Endodermal cell (in vitro differentiated cells): Measurements from ENCODE around the gene THADA. TPM values are rescaled to one million over a fixed set of nuclear protein-coding genes. Genes with fewer than 3 reads are reported as not detected.
A peak's percentile ranks its signal among the peaks of the same experiment; 100 is the strongest.

Source experiments
- DNase-seq: peaks from one replicate; pipeline ENCODE4 v3.0.0-alpha.2; 2017
- H3K27ac ChIP-seq: 2 replicates; pipeline ENCODE4 v1.5.1; 2013; ENCODE audit warnings: mild to moderate bottlenecking, low read depth, low read length, moderate library complexity
- H3K27me3 ChIP-seq: 2 replicates; pipeline ENCODE4 v1.6.1; 2013; ENCODE audit warnings: mild to moderate bottlenecking, low read length, moderate library complexity; ENCODE audit not compliant: insufficient read depth, control insufficient read depth, poor library complexity, severe bottlenecking
- H3K36me3 ChIP-seq: 2 replicates; pipeline ENCODE4 v1.7.0; 2013; ENCODE audit warnings: mild to moderate bottlenecking, low read length, moderate library complexity; ENCODE audit not compliant: control insufficient read depth, insufficient read depth
- H3K4me1 ChIP-seq: one replicate; pipeline ENCODE4 v1.7.0; 2013; ENCODE audit warnings: low read length; ENCODE audit not compliant: control insufficient read depth, insufficient read depth
- H3K4me3 ChIP-seq: 2 replicates; pipeline ENCODE4 v1.5.1; 2013; ENCODE audit warnings: mild to moderate bottlenecking, low read length, moderate library complexity
- H3K9ac ChIP-seq: 2 replicates; pipeline ENCODE4 v1.6.1; 2013; ENCODE audit warnings: mild to moderate bottlenecking, low read length, moderate library complexity; ENCODE audit not compliant: poor library complexity, severe bottlenecking; ENCODE audit errors: extremely low read depth
- H3K9me3 ChIP-seq: 2 replicates; pipeline ENCODE4 v1.6.1; 2013; ENCODE audit warnings: mild to moderate bottlenecking, low read length, moderate library complexity; ENCODE audit not compliant: control insufficient read depth
- H3K27ac Mint-ChIP-seq: 2 replicates; pipeline ENCODE4 v1.8.0; 2020; ENCODE audit warnings: mixed read lengths
- H3K27me3 Mint-ChIP-seq: 2 replicates; pipeline ENCODE4 v1.8.0; 2021; ENCODE audit warnings: mild to moderate bottlenecking, mixed read lengths; ENCODE audit not compliant: insufficient read depth
- H3K36me3 Mint-ChIP-seq: 2 replicates; pipeline ENCODE4 v1.8.0; 2020; ENCODE audit warnings: low read depth, mixed read lengths
- H3K4me1 Mint-ChIP-seq: 2 replicates; pipeline ENCODE4 v1.8.0; 2020; ENCODE audit warnings: mixed read lengths
- H3K4me3 Mint-ChIP-seq: 2 replicates; pipeline ENCODE4 v1.8.0; 2020; ENCODE audit warnings: mild to moderate bottlenecking, moderate library complexity, mixed read lengths
- H3K9me3 Mint-ChIP-seq: 2 replicates; pipeline ENCODE4 v1.8.0; 2020; ENCODE audit warnings: mild to moderate bottlenecking, mixed read lengths
- WGBS, 2 experiments: methylation state at CpG; one replicate each; pipeline versions ENCODE4 v1.1.5 to v1.1.7; 2013; ENCODE audit warnings: missing lambda C conversion rate in 2 of 2, mixed read lengths in 1 of 2; ENCODE audit not compliant: insufficient coverage in 1 of 2, insufficient read length in 1 of 2; 5-methylcytosine and 5-hydroxymethylcytosine counted together
- total RNA-seq, 2 donors: library from RNA; stranded (reverse); fragmentation: NEBNext Ultra II Directional in 1 of 2; extraction: Animal tissue kit (Norgen Biotek cat#: 25700) in 1 of 2; gene quantifications; 2 replicates in 1 of 2; 3 replicates in 1 of 2; pipeline ENCODE4 v1.2.1, GENCODE V29; 2021
- TF ChIP-seq, protein P1 (sequence below): fragments of 200-600 bp; sonication (generic); conservative IDR thresholded peaks from 2 replicates; pipeline ENCODE4 v1.5.0; 2021; ENCODE audit warnings: antibody characterized with exemption, mild to moderate bottlenecking

The THADA gene
- total RNA-seq, 2 donors from 2014 or later, result 32.8 to 35.0 TPM

DNA sequence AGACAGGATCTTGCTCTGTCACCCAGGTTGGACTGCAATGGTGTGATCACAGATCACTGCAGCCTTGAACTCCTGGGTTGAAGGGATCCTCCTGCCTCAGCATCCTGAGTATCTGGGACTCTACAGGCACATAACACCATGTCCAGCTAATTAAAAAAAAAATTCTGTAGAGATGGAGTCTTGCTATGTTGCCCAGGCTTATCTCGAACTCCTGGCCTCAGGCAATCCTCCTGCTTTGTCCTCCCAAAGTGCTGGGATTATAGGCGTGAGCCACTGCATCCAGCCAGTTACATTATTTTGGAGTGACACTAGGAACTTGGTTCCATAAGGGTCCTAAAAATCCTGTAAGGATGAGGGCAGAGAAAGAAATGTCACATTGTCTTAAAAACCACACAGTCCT lies 280.4 kb downstream of the THADA start:
- Histone ChIP-seq H3K36me3 (no peaks in the 10 kb centered on the region), H3K9ac (no peak overlapping the region), H3K4me3 (no peak overlapping the region), H3K9me3 (no peaks in the 10 kb centered on the region), H3K4me1 (no peaks in the 10 kb centered on the region), H3K27me3 (no peaks in the 10 kb centered on the region), H3K27ac (no peak overlapping the region)
- TF ChIP-seq, protein P1, sequence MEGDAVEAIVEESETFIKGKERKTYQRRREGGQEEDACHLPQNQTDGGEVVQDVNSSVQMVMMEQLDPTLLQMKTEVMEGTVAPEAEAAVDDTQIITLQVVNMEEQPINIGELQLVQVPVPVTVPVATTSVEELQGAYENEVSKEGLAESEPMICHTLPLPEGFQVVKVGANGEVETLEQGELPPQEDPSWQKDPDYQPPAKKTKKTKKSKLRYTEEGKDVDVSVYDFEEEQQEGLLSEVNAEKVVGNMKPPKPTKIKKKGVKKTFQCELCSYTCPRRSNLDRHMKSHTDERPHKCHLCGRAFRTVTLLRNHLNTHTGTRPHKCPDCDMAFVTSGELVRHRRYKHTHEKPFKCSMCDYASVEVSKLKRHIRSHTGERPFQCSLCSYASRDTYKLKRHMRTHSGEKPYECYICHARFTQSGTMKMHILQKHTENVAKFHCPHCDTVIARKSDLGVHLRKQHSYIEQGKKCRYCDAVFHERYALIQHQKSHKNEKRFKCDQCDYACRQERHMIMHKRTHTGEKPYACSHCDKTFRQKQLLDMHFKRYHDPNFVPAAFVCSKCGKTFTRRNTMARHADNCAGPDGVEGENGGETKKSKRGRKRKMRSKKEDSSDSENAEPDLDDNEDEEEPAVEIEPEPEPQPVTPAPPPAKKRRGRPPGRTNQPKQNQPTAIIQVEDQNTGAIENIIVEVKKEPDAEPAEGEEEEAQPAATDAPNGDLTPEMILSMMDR, result no peak
- WGBS, 2 experiments, result 96 to 100% methylated on average over 1 to 2 of the region's 2 CpGs
- no peaks in the 10 kb centered on the region for H3K27me3 Mint-ChIP-seq
- H3K4me3 Mint-ChIP-seq, result no peak overlapping the region
- H3K27ac Mint-ChIP-seq, result no peak overlapping the region
- H3K4me1 Mint-ChIP-seq, result peaks cover 4% of the 10 kb centered on the region
- H3K36me3 Mint-ChIP-seq, result peaks cover 12% of the 10 kb centered on the region
- no peak for DNase-seq
- no peaks in the 10 kb centered on the region for H3K9me3 Mint-ChIP-seq

DNA sequence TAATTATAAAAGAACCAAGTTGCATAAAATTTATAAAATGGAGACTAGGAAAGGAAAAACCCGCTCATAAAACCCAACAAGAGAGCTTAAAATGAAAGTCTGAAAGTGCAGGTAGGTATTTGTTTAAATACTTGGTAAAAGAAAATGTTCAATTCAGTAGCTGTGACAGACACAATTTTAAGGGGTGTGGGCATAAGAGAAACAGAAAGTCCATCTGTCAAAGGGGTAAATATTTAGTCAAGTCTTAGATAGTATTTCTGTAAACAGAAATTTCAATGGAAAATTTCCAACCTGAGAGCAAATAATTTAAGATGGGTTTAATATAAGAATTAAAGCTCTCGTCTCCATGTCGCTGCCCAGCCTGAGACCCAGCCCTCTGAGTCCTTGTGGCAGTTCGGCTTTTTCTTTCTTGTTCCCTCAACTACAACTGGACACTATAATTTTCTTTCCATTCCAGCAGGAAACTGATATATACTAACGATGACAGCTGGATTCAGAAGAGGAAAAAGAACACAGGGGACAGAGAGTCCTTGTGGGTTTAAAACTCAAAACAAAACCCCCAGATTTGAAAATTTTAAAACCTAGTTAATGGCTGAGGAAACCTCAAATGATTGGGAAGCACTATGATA lies 281.4 kb downstream of the THADA start:
- H3K27me3 ChIP-seq, result no peaks in the 10 kb centered on the region
- Mint-ChIP-seq H3K9me3 (no peaks in the 10 kb centered on the region), H3K4me3 (no peak overlapping the region), H3K27me3 (no peaks in the 10 kb centered on the region), H3K27ac (no peak overlapping the region), H3K4me1 (peaks cover 3% of the 10 kb centered on the region), H3K36me3 (peaks cover 10% of the 10 kb centered on the region)
- no peaks in the 10 kb centered on the region for H3K4me1 ChIP-seq
- no peak overlapping the region for H3K9ac ChIP-seq
- 86 to 93% methylated on average over 1 to 5 of the region's 5 CpGs for WGBS, 2 experiments
- no peaks in the 10 kb centered on the region for H3K36me3 ChIP-seq
- H3K27ac ChIP-seq, result no peak overlapping the region
- TF ChIP-seq, protein P1, result no peak
- H3K9me3 ChIP-seq, result no peaks in the 10 kb centered on the region
- H3K4me3 ChIP-seq, result no peak overlapping the region
- DNase-seq, result no peak

DNA sequence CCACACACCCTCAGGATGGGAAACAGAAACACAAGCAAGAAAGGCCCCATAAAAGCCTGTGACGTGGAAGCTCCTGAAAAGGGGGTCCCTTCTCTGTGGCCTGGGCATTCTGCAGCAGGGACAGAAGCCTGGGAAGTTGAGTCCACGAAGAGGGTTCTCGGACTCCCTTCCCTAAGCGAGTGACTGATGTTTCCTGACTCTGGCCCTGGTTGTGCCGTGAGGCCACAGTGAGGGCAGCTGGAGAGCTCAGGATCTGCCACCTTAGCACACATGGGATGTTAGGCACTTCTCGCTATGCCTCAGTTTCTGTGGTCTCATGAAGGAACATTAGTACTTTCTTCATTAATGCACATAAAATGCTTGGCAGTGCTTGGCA lies 282.2 kb downstream of the THADA start:
- DNase-seq, result no peak
- no peaks in the 10 kb centered on the region for H3K9me3 Mint-ChIP-seq
- Histone ChIP-seq H3K9me3 (no peaks in the 10 kb centered on the region), H3K9ac (no peak overlapping the region), H3K27ac (peak overlapping the region; percentile 33), H3K4me1 (no peaks in the 10 kb centered on the region), H3K27me3 (no peaks in the 10 kb centered on the region), H3K36me3 (no peaks in the 10 kb centered on the region), H3K4me3 (no peak overlapping the region)
- H3K27ac Mint-ChIP-seq, result no peak overlapping the region
- WGBS, 2 experiments, result 94 to 96% methylated on average over 5 to 6 of the region's 6 CpGs
- H3K4me3 Mint-ChIP-seq, result no peak overlapping the region
- H3K4me1 Mint-ChIP-seq, result no peaks in the 10 kb centered on the region
- TF ChIP-seq, protein P1, result no peak
- peaks cover 10% of the 10 kb centered on the region for H3K36me3 Mint-ChIP-seq
- H3K27me3 Mint-ChIP-seq, result no peaks in the 10 kb centered on the region
